Measurements from ENCODE around the gene ATOX1. TPM values are rescaled to one million over a fixed set of nuclear protein-coding genes. Genes with fewer than 3 reads are reported as not detected.

Gene ATOX1
- total and polyA plus RNA-seq, 2 of the 4 experiments (the other 2 are of a cell fraction): 56.3 to 360 TPM

DNA sequence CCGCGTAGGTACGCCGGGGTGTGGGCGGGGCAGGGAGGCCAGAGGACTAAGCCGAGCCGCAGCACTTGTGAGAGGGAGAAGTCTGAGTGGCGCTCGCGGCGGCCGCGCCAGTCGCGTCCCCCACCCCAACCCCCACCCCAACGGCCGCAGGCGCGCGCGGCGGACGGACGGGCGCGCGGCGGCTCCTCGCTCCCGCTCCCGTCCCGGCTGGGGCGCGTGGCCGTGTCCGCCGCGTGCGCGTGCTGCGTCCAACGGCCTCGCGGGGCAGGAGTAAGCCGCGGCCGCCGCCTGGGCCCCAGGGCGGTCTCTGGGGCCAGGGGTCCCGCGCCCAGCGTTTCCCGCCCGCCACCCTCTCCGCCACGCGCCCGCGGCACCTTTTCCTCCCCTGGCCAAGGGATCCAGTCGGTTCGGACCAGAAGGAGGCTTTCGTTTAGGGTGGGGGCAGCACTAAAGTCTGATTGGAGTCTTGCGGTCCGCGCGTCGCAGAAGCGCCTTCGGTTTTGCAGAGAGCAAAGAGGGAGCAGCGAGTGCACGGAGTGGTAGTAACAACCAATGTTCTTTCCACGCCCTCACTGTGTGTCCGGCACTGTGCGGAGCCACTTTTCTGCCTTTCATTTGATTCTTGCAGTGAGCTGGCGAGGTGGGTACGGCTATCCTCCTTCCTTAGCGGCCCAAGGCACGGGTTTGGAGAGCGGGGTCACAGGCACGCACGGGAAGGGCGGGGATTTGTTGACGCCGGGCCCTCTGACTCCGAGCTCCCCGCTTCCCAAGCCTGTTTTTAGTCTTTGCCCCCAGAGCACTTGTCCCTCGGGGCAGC lies 13.8 kb upstream of the ATOX1 start (continued):
- TF ChIP-seq, protein P1, sequence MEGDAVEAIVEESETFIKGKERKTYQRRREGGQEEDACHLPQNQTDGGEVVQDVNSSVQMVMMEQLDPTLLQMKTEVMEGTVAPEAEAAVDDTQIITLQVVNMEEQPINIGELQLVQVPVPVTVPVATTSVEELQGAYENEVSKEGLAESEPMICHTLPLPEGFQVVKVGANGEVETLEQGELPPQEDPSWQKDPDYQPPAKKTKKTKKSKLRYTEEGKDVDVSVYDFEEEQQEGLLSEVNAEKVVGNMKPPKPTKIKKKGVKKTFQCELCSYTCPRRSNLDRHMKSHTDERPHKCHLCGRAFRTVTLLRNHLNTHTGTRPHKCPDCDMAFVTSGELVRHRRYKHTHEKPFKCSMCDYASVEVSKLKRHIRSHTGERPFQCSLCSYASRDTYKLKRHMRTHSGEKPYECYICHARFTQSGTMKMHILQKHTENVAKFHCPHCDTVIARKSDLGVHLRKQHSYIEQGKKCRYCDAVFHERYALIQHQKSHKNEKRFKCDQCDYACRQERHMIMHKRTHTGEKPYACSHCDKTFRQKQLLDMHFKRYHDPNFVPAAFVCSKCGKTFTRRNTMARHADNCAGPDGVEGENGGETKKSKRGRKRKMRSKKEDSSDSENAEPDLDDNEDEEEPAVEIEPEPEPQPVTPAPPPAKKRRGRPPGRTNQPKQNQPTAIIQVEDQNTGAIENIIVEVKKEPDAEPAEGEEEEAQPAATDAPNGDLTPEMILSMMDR (conservative IDR thresholded peaks at IDR 0.05; ENCODE audit: low read depth, low read length): no peak
- TF ChIP-seq CHD1 (IDR thresholded peaks at IDR 0.05; ENCODE audit: low read depth, low read length): no peak

Measured in IMR-90 (cell line).